ENCODE data around the gene RIC1. TPM values are rescaled to one million over a fixed set of nuclear protein-coding genes. Genes with fewer than 3 reads are reported as not detected.

The RIC1 gene
- total and polyA plus RNA-seq, 2 of the 13 experiments (the other 11 are each of a cell fraction or from before 2014, with no cell fraction given), result 18.2 to 19.0 TPM

- no peak for ATAC-seq
Measured at GRCh38 chr9:5612185-5612530, 16.7 kb upstream of the RIC1 start.

More at GRCh38 chr9:5612185-5612530, 16.7 kb upstream of the RIC1 start:
- no TSS peak for BruUV-seq (replicated peaks)
- no peaks in the 10 kb centered on the region for H3K27me3 ChIP-seq (ENCODE audit: control insufficient read depth in 1 of 2, insufficient read depth in 2 of 2, low read length in 2 of 2)
- intact Hi-C loops (cut with micrococcal nuclease; ENCODE audit: unreplicated experiment), result no loop called here
- H2AFZ ChIP-seq (ENCODE audit: low read length), result no peak overlapping the region
- no peak overlapping the region for H3K4me2 ChIP-seq (ENCODE audit: low read depth, low read length)
- FAIRE-seq (no peak), DNase-seq (ENCODE audit: low spot score) (no peak)
- no peaks in the 10 kb centered on the region for H4K20me1 ChIP-seq (ENCODE audit: insufficient read depth, low read length)
- ChIA-PET CTCF (ENCODE audit: low intra/inter-chr PET ratio, low total read pairs) (no interaction called here), POLR2A (interaction anchor here (1.4 kb wide), 1 partner anchor 16 kb away, joined by 7 read pairs; the partner anchor contains the start of gene RIC1)
- H3K9me3 ChIP-seq (ENCODE audit: low read length), result no peaks in the 10 kb centered on the region
- H3K79me2 ChIP-seq (ENCODE audit: insufficient read depth, low read length), result no peaks in the 10 kb centered on the region
- H3K9ac ChIP-seq (ENCODE audit: insufficient read depth, low read depth, low read length), result no peak overlapping the region
- H3K4me1 ChIP-seq (ENCODE audit: insufficient read depth, low read length), result peaks cover 5% of the 10 kb centered on the region
- TF ChIP-seq CC2D1A (CRISPR knock-in tag; IDR thresholded peaks at IDR 0.05), result no peak
- TF ChIP-seq ZNF501 (CRISPR knock-in tag; IDR thresholded peaks at IDR 0.05), result no peak
- no peak for TF ChIP-seq ZKSCAN5 (CRISPR knock-in tag; IDR thresholded peaks at IDR 0.05)
- TF ChIP-seq ADNP (CRISPR knock-in tag; IDR thresholded peaks at IDR 0.05), result no peak
- TF ChIP-seq ZNF224 (CRISPR knock-in tag; IDR thresholded peaks at IDR 0.05), result no peak
- TF ChIP-seq ERF (CRISPR knock-in tag; IDR thresholded peaks at IDR 0.05), result no peak
- TF ChIP-seq KAT7 (CRISPR knock-in tag; IDR thresholded peaks at IDR 0.05; ENCODE audit: borderline replicate concordance), result no peak
- TF ChIP-seq ZNF784 (CRISPR knock-in tag; IDR thresholded peaks at IDR 0.05; ENCODE audit: borderline replicate concordance), result no peak
- TF ChIP-seq ZNF414 (CRISPR knock-in tag; IDR thresholded peaks at IDR 0.05), result no peak
- TF ChIP-seq ZNF672 (CRISPR knock-in tag; IDR thresholded peaks at IDR 0.05), result no peak
- no peak for TF ChIP-seq ZBTB1 (CRISPR knock-in tag; IDR thresholded peaks at IDR 0.05; ENCODE audit: borderline replicate concordance)
- no peak for TF ChIP-seq ZNF747 (CRISPR knock-in tag; IDR thresholded peaks at IDR 0.05; ENCODE audit: borderline replicate concordance)
- TF ChIP-seq ETV5 (CRISPR knock-in tag; IDR thresholded peaks at IDR 0.05; ENCODE audit: borderline replicate concordance), result no peak
- TF ChIP-seq MXD3 (CRISPR knock-in tag; IDR thresholded peaks at IDR 0.05), result no peak
- no peak for TF ChIP-seq ZNF282 (IDR thresholded peaks at IDR 0.05; ENCODE audit: partially characterized antibody)
- no peak for TF ChIP-seq KLF15 (CRISPR knock-in tag; IDR thresholded peaks at IDR 0.05; ENCODE audit: borderline replicate concordance)
- TF ChIP-seq ZNF780A (CRISPR knock-in tag; IDR thresholded peaks at IDR 0.05), result no peak
- H3K27ac ChIP-seq (ENCODE audit: extremely low read length, insufficient read depth, low read length), result no peak overlapping the region
- in situ Hi-C loops (cut with HindIII; ENCODE audit: extremely low pct_ligation_motif_present, low pct_unique_long_range_greater_than_20kb), result no loop called here
- H3K4me3 ChIP-seq (replicated peaks in 1 of 3; ENCODE audit: insufficient read depth in 1 of 3, low read depth in 2 of 3, low read length in 3 of 3), result no peak overlapping the region
- H3K36me3 ChIP-seq (replicated peaks in 1 of 2; ENCODE audit: control insufficient read depth in 1 of 2, insufficient read depth in 2 of 2, low read length in 2 of 2), result no peaks in the 10 kb centered on the region
